Measurements from ENCODE around the gene FGD2. TPM values are rescaled to one million over a fixed set of nuclear protein-coding genes. Genes with fewer than 3 reads are reported as not detected.

FGD2 gene
- total and polyA plus RNA-seq, 9 of the 15 experiments (the other 6 are each of a cell fraction or from before 2014, with no cell fraction given) = 0.09 TPM; not detected in 8

- TF ChIP-seq ARID4B (CRISPR knock-in tag; IDR thresholded peaks at IDR 0.05) (0 out of 2 replicates have a peak, but pooled peaks have one; percentile 14), ZNF184 (CRISPR knock-in tag; IDR thresholded peaks at IDR 0.05) (no peak), ZNF780A (CRISPR knock-in tag; IDR thresholded peaks at IDR 0.05) (no peak), SMAD2 (IDR thresholded peaks at IDR 0.05; ENCODE audit: low read depth, low read length) (no peak), NR2F6 (CRISPR knock-in tag; IDR thresholded peaks at IDR 0.05) (no peak), ESRRA (IDR thresholded peaks at IDR 0.05; ENCODE audit: borderline replicate concordance, low read depth) (peak; percentile 39; the same call in 1 of the 2 replicates), ZNF133 (CRISPR knock-in tag; IDR thresholded peaks at IDR 0.05) (no peak), NR3C1 (CRISPR knock-in tag; IDR thresholded peaks at IDR 0.05) (no peak), ZSCAN29 (IDR thresholded peaks at IDR 0.05) (no peak), DMBX1 (CRISPR knock-in tag; IDR thresholded peaks at IDR 0.05; ENCODE audit: borderline replicate concordance) (no peak; the same call in 1 of the 2 replicates), SLC30A9 (CRISPR knock-in tag; IDR thresholded peaks at IDR 0.05) (no peak), HOXB6 (CRISPR knock-in tag; IDR thresholded peaks at IDR 0.05; ENCODE audit: borderline replicate concordance) (no peak), RAD21 (CRISPR knock-in tag; conservative IDR thresholded peaks at IDR 0.05 in 1 of 2, IDR thresholded peaks at IDR 0.05 in 1 of 2) (peak; percentile 92 to 98), TFAM (CRISPR knock-in tag; conservative IDR thresholded peaks at IDR 0.05) (no peak), ATF1 (CRISPR knock-in tag; IDR thresholded peaks at IDR 0.05) (no peak), ATF1 (tag; IDR thresholded peaks at IDR 0.05) (peak; percentile 72), PML (IDR thresholded peaks at IDR 0.05; ENCODE audit: low read length) (0 out of 2 replicates have a peak, but pooled peaks have one; percentile 47), ZNF277 (CRISPR knock-in tag; IDR thresholded peaks at IDR 0.05; ENCODE audit: borderline replicate concordance) (no peak), ZNF57 (CRISPR knock-in tag; IDR thresholded peaks at IDR 0.05) (no peak), HEY1 (CRISPR knock-in tag; IDR thresholded peaks at IDR 0.05; ENCODE audit: borderline replicate concordance) (no peak)
- TF ChIP-seq, protein P1, sequence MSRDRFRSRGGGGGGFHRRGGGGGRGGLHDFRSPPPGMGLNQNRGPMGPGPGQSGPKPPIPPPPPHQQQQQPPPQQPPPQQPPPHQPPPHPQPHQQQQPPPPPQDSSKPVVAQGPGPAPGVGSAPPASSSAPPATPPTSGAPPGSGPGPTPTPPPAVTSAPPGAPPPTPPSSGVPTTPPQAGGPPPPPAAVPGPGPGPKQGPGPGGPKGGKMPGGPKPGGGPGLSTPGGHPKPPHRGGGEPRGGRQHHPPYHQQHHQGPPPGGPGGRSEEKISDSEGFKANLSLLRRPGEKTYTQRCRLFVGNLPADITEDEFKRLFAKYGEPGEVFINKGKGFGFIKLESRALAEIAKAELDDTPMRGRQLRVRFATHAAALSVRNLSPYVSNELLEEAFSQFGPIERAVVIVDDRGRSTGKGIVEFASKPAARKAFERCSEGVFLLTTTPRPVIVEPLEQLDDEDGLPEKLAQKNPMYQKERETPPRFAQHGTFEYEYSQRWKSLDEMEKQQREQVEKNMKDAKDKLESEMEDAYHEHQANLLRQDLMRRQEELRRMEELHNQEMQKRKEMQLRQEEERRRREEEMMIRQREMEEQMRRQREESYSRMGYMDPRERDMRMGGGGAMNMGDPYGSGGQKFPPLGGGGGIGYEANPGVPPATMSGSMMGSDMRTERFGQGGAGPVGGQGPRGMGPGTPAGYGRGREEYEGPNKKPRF (IDR thresholded peaks at IDR 0.05; ENCODE audit: low read depth, low read length) = no peak
These were observed 13.0 kb downstream of the FGD2 start (continued) for GRCh38 chr6:37018198-37019064.
